OCI-LY1 (cell line): ENCODE results near the gene INO80B.

Experiments used
- H2AFZ ChIP-seq: fragments of 200-600 bp; sonication (generic), shearing (Covaris generic); 2 replicates; pipeline ENCODE4 v1.6.0; 2014; ENCODE audit warnings: antibody characterized with exemption, mild to moderate bottlenecking, low read length
- H3F3A ChIP-seq: fragments of 200-600 bp; sonication (generic), shearing (Covaris generic); 2 replicates; pipeline ENCODE4 v1.6.0; 2014; ENCODE audit warnings: mild to moderate bottlenecking, antibody characterized with exemption, low read length, moderate library complexity; ENCODE audit not compliant: insufficient read depth
- H3K27ac ChIP-seq: fragments of 200-600 bp; sonication (generic); 2 replicates; pipeline ENCODE4 v1.5.1; 2014; ENCODE audit warnings: low read length, mixed run types, mild to moderate bottlenecking, low read depth; ENCODE audit not compliant: poor library complexity, severe bottlenecking
- H3K27me3 ChIP-seq: fragments of 200-600 bp; sonication (generic); 2 replicates; pipeline ENCODE4 v1.6.0; 2014; ENCODE audit warnings: antibody characterized with exemption, mild to moderate bottlenecking, low read length, moderate library complexity; ENCODE audit not compliant: insufficient read depth
- H3K36me3 ChIP-seq: fragments of 200-600 bp; sonication (generic); 2 replicates; pipeline ENCODE4 v1.6.1; 2014; ENCODE audit warnings: mild to moderate bottlenecking, antibody characterized with exemption, low read length, moderate library complexity, mixed read lengths; ENCODE audit not compliant: insufficient read depth
- H3K4me1 ChIP-seq: fragments of 200-600 bp; sonication (generic); 2 replicates; pipeline ENCODE4 v1.5.1; 2014; ENCODE audit warnings: mild to moderate bottlenecking, low read length, moderate library complexity; ENCODE audit not compliant: insufficient read depth, severe bottlenecking
- H3K4me2 ChIP-seq: fragments of 200-600 bp; sonication (generic), shearing (Covaris generic); 2 replicates; pipeline ENCODE4 v1.6.1; 2014; ENCODE audit warnings: low read length
- H3K4me3 ChIP-seq: fragments of 200-600 bp; sonication (generic); 2 replicates; pipeline ENCODE4 v1.5.1; 2014; ENCODE audit warnings: low read length, low read depth, mild to moderate bottlenecking, mixed read lengths; ENCODE audit not compliant: poor library complexity, severe bottlenecking
- H3K79me2 ChIP-seq: fragments of 200-600 bp; shearing (Covaris generic); 2 replicates; pipeline ENCODE4 v1.6.1; 2016; ENCODE audit warnings: mixed run types, low read length, mixed read lengths; ENCODE audit not compliant: insufficient read depth
- H3K9ac ChIP-seq: fragments of 200-600 bp; sonication (generic), shearing (Covaris generic); 2 replicates; pipeline ENCODE4 v1.6.1; 2014; ENCODE audit warnings: mild to moderate bottlenecking, low read length, mixed read lengths
- H3K9me2 ChIP-seq: fragments of 200-600 bp; sonication (generic), shearing (Covaris generic); 2 replicates; pipeline ENCODE4 v1.6.1; 2014; ENCODE audit warnings: low read depth, mild to moderate bottlenecking, low read length, mixed read lengths
- H3K9me3 ChIP-seq: fragments of 200-600 bp; shearing (Covaris generic); 2 replicates; pipeline ENCODE4 v1.6.1; 2014; ENCODE audit warnings: low read length, mixed read lengths
- H4K20me1 ChIP-seq: fragments of 200-600 bp; sonication (generic), shearing (Covaris generic); 2 replicates; pipeline ENCODE4 v1.6.0; 2016; ENCODE audit warnings: mild to moderate bottlenecking, low read length; ENCODE audit not compliant: insufficient read depth
- EZH2 ChIP-seq: fragments of 200-600 bp; sonication (generic), shearing (Covaris generic); IDR thresholded peaks from 2 replicates; pipeline ENCODE4 v1.8.0; 2017; ENCODE audit warnings: borderline replicate concordance, mixed run types, mild to moderate bottlenecking, antibody characterized with exemption, low read length, moderate library complexity, mixed read lengths
- TF ChIP-seq, protein P1 (sequence below): fragments of 200-600 bp; sonication (generic), shearing (Covaris generic); IDR thresholded peaks from 2 replicates; pipeline ENCODE4 v1.5.1; 2017; ENCODE audit warnings: mild to moderate bottlenecking, antibody characterized with exemption, low read length, moderate library complexity, mixed read lengths

Gene INO80B

DNA sequence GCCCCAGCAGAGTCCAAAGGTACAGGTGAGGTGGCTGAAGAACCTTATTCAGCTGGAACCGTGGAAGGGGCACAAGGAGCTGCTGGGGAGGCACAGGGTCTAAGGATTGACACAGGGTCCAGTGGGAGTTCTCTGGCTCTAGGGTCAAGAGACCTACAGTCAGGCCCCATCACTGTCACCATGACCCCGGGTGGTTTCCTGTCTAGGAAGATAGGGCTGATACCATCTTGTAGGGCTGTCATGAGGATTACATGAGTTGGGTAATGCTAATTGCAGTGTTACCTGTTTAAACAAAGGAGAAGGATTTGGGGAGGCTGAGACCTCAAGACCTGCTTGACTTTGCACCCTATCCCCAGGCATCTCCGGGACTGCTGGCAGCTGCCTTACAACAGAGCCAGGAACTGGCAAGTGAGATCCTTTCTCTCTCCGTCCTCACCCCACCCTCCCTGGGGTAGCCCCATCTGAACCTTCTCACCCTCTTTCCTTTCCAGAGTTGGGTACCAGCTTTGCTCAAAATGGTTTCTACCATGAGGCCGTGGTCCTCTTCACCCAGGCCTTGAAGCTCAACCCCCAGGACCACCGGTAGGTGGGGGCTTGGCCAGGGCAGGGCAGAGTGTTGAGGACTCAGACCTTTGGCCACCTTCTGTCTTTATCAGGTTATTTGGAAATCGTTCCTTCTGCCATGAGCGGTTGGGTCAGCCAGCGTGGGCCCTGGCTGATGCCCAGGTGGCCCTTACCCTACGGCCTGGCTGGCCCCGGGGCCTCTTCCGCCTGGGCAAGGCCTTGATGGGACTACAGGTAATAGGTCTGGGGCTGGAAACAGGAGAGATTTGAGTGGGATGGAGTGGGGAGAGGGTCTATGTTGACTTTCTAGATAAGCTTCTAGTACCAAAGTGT is 37.0 kb downstream of the INO80B start:
- Histone ChIP-seq H3K4me1 (no peaks in the 10 kb centered on the region), H2AFZ (no peak overlapping the region), H3K9me3 (no peaks in the 10 kb centered on the region), H3K9ac (no peak overlapping the region), H3K79me2 (no peaks in the 10 kb centered on the region), H3K27me3 (no peaks in the 10 kb centered on the region), H3K4me3 (no peak overlapping the region), H3K27ac (no peak overlapping the region), H3K36me3 (peaks cover 40% of the 10 kb centered on the region), H4K20me1 (no peaks in the 10 kb centered on the region), H3K9me2 (no peaks in the 10 kb centered on the region), H3F3A (no peaks in the 10 kb centered on the region), H3K4me2 (no peak overlapping the region)
- TF ChIP-seq, protein P1, sequence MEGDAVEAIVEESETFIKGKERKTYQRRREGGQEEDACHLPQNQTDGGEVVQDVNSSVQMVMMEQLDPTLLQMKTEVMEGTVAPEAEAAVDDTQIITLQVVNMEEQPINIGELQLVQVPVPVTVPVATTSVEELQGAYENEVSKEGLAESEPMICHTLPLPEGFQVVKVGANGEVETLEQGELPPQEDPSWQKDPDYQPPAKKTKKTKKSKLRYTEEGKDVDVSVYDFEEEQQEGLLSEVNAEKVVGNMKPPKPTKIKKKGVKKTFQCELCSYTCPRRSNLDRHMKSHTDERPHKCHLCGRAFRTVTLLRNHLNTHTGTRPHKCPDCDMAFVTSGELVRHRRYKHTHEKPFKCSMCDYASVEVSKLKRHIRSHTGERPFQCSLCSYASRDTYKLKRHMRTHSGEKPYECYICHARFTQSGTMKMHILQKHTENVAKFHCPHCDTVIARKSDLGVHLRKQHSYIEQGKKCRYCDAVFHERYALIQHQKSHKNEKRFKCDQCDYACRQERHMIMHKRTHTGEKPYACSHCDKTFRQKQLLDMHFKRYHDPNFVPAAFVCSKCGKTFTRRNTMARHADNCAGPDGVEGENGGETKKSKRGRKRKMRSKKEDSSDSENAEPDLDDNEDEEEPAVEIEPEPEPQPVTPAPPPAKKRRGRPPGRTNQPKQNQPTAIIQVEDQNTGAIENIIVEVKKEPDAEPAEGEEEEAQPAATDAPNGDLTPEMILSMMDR, result no peak
- TF ChIP-seq EZH2, result no peak

- no peak overlapping the region for H3K27ac ChIP-seq
These were observed 38.7 kb downstream of the INO80B start for GRCh38 chr2:74493546-74493945.

DNA sequence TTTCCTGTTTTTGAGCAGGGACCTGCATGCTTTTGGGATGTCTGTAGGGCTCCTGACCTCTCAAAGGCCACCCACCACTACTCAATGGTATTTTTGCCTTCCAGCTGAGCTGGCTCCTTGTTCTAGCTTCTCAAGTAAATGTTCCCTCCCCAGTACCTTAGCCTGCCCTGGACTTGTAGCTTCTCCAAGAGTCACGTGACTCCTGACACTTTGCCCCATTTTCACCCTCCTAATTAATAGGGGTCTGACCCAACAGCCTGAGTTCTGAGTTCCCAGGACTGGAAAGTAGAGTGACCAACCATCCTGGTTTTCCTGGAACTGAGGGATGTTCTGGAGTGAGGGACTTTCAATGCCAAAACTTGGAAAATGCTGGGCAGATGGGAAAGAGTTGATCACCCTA is 40.6 kb downstream of the INO80B start:
- Histone ChIP-seq H3F3A (no peaks in the 10 kb centered on the region), H3K4me1 (no peaks in the 10 kb centered on the region), H3K4me3 (no peak overlapping the region), H3K4me2 (no peak overlapping the region), H3K9me3 (no peaks in the 10 kb centered on the region), H3K79me2 (no peaks in the 10 kb centered on the region), H3K36me3 (peaks cover 34% of the 10 kb centered on the region), H3K9me2 (no peaks in the 10 kb centered on the region), H4K20me1 (no peaks in the 10 kb centered on the region), H3K27me3 (peaks cover 8% of the 10 kb centered on the region; the same call in 1 of the 2 replicates), H3K27ac (no peak overlapping the region), H2AFZ (no peak overlapping the region), H3K9ac (no peak overlapping the region)
- TF ChIP-seq EZH2, result no peak
- TF ChIP-seq, protein P1, result no peak

More at GRCh38 chr2:74493546-74493945, 38.7 kb downstream of the INO80B start:
- Histone ChIP-seq H3K9me2 (no peaks in the 10 kb centered on the region), H4K20me1 (no peaks in the 10 kb centered on the region), H3K4me2 (no peak overlapping the region), H3K27me3 (no peaks in the 10 kb centered on the region), H2AFZ (no peak overlapping the region), H3K79me2 (no peaks in the 10 kb centered on the region), H3K36me3 (peaks cover 40% of the 10 kb centered on the region), H3K9ac (no peak overlapping the region), H3F3A (no peaks in the 10 kb centered on the region), H3K9me3 (no peaks in the 10 kb centered on the region), H3K4me3 (no peak overlapping the region), H3K4me1 (no peaks in the 10 kb centered on the region)
- TF ChIP-seq, protein P1, result no peak
- TF ChIP-seq EZH2, result no peak
